Measurements from ENCODE around the gene SLX4IP.

The SLX4IP gene

DNA sequence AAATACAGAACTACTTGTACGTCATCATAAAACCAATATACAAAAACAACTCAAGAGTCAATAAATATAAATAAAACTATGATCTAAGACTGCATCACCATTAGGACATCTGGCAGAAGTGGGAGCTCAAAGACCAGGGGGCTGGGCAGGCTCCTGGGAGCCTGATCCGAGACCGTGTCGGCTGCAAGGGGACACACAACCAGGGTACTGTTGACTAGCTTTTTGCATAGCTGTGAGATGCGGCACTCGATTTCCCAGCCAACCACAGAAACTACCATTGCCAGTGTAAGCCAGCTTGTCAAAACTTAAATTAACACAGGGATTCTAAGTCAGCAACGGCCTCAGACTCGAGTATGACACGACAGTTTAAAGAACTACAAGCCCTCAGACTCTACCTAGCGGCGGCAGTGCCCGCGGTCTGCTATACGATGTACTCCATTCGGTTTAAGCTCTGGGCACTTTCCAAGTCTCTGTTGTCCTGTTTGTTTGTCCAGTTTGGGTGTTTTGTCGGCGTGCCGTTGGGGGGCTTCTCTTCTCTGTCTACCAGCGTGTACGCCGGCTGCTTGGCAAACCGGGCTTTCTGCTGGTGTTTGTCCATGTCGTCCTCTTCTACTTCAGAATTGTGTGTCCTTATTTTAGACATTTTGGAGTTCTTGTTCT is 204.1 kb downstream of the SLX4IP start:
- no peak for DNase-seq

DNA sequence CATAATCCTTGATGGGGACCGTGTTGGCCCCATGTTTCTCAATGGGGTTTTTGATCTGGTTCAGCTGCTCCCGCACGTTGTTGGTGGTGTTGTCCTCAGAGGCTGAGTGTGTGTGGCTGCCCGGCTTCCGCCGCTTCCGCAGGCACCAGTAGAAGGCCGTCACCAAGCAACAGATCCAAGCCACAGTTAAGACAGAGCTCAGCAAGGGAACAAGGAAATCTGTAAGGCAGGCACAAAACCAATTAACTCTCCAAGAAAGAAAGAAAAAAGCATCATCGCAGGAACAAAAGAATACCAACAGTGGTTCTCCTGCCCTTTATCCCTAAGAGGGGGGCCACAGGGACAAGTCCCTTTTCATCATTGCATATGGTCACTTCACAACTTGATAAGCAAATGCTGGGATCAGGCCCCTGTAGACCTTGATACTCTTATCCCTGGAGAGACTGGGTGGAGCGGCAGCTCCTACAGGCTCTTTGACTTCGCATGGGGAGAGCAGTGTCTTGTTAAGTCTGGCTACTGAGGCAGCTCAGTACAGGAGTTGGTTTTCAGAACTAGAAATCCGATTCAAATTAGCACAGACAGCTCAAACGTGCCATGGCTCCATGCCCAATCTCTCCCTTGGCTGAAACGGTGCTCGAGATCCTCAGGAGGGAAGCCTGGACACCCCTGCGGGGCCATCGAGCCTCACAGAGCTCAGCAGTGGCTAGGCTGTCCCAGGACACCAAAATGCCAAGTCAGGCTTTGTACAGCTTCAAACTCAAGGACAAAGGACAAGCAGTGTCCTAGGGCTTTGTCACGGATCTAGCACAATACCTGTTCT is 204.8 kb downstream of the SLX4IP start:
- DNase-seq = no peak

DNA sequence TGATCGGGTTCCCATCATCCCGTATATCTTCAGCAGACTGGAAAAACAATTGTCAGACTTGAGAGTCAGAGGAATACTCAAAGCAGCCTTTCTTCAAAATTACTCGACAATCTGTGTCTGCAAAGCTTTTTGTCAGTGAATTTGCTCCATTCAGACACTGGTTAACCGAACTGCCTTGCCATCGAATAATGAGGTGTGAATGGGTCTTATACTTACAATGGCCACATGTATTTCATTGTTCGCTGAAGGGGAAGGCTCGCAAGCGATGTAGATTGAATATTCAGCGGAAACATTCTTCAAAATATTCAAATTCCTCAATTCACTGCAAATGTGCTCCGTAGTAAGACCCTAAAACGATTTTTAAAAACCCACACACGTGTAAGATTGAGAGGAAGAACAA is 205.8 kb downstream of the SLX4IP start:
- DNase-seq = no peak

DNA sequence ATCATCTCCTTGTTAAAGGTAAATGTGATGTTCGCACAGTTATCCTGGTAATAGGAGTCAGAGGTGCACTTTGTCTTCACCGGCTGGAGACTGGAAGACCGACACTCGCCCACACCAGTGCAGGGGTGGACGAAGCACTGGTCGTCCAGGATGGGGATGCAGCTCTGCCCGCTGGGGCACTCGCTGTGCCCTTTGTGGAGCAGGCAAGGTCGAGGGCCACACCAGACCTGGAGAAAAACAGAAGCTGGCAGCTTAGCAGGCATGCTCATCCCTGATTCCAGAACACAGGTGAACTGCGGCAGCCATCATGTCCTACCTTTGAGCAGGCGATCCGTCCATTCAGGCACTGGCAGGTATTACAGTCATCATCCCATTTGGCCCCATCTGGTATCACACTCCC is 206.4 kb downstream of the SLX4IP start:
- no peak for DNase-seq

DNA sequence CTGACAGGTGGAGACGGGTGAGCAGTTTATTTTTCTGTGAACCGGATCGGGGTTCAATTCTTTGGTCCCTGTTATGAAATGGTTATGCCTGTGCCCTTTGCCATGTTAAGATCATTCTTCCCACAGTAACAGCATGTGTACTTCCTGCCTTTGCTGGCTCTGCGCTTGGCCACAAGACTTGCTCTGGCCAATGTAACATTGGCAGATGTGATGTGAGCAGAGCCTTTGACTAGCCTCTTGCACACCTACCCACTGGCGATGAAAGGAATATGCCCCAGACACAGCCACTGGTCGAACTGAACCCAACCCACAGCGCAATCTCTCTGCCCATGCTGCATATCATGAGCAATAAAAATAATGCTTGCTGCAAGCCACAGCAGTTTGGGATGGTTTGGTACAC is 206.8 kb downstream of the SLX4IP start:
- DNase-seq = no peak

DNA sequence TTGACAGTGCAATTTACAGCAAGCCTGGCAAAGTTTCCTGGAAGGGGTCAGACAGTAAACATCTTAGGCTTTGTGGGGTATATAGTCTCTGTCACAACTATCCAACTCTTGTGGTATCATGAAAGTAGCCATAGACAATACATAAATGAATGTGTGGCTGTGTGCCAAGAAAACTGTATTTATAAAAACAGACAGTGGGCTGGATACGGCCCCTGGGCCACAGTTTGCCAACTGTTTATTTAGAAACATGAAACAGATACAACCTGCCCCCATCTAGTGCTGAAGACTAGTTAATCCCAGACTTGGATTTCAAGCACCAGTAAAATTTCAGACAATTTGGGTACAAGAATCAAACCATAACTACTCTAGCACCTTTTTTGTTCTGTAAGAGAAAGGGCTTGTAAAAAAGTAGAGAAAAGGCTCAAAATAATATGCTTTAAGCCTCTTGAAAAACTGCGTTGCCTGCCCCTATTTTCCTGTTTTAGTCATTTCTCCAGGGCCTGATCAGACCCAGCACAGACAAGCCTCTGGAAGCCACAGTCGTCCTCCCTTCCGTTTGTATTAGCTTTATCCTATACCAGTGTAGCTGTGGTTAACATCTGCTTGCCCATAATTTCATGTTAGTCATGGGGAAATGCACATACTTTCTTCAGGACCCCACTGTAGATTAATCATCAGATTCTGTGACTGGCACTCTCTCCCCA is 207.9 kb downstream of the SLX4IP start:
- DNase-seq = no peak

DNA sequence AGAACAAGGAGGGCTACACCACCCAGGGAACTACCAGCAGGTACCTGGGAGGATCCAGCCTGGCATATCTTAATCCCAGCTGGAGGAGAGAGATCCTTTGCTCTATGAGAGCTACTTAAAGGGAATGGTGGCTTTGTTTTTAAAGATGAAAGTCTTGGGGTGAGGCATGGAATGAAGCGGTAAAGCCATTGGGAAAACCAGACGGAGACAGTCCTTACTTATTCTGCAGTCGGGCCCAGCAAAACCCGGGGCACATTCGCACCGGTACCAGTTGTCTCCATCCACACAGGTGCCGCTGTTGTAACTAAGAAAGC is 208.4 kb downstream of the SLX4IP start:
- no peak for DNase-seq

DNA sequence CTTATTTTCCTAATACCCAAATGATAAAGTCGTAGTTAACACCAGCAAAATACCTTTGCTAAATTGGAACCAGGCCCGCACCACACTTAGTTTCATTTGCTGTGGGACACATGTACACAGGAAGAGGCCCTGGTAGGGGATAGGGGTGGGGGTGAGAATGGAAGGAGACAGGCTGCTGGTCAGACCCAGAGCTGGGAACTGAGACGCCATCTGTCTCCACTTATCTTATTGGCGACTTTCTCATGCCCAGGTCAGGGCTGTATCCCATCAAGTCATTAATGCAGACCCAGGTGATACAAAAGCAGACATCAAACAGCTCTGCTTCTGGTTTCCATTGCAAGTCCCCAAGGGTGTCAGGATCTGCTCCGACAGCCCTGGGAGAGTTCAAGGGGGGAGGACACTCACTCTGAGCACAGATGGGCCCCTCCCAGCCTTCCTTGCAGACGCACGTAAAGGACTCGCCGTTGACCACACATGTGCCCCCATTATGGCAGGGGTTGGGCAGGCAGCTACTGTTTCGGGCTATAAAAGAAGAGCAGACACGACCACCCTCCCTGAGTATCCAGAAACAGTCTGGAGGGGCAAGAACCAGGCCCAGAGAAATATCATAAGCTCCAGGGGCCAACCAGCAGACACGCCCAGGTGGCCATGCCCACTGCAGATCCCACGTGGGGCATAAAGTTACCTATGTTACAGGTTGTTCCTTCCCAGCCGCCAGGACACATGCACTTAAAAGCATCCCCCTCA is 209.5 kb downstream of the SLX4IP start:
- no peak for DNase-seq

DNA sequence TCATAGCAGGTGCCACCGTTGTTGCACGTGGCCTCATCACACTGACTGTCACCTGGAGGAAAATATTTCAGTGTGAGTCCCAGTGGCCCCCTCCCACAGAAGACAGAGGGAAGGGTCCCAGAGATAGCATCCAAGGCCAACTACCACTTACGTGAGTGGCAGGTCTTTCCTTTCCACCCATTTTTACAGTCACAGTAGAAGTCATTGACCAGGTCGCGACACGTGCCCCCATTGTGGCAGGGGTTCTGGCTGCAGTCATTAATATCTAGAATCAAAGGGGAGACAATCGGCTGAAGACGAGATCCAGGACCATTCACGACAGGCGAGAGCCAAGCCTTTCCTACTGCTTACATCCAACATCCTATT is 210.1 kb downstream of the SLX4IP start:
- no peak for DNase-seq

DNA sequence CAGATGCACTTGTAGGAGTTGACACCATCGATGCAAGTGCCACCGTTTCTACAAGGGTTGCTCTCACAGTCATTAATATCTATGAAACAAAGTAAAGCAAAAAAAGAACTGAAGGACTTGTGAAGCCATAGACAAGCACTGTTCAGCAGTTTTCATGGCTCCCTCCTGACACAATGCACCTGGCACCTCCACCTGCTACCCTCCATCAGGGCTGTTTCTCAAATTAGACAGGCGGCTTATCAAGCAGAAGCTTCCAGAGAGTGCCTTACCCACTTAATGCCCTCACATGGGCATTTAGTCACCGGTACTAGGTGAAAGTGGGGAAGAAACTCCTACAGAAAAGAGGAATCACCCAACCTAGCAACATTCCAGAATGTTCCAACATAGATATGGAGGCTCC is 210.9 kb downstream of the SLX4IP start:
- DNase-seq = no peak

DNA sequence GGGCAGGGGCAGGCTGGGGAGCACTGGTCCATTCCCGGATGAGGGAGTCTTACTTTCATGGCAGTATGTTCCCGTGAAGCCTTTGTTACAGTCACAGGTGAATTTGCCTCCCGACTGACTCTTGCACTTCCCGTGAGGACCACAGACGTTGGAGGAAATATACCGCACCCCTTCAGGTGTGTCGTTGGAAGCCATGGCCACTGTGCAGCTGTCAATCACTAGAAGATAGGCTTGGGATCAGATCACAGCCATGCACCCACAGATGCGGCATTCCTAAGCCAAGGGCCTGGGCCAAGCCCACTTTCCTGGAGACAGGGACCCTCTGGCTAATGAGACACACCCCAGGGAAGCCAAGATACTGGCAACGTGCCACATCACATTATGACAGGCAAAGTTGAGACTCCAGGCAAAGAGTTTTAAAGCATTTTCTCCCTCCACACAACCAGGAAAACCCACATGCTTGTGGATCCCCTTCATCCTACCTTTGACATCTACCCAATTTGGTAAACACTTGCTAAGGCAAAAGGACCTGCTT is 211.8 kb downstream of the SLX4IP start:
- DNase-seq = no peak

DNA sequence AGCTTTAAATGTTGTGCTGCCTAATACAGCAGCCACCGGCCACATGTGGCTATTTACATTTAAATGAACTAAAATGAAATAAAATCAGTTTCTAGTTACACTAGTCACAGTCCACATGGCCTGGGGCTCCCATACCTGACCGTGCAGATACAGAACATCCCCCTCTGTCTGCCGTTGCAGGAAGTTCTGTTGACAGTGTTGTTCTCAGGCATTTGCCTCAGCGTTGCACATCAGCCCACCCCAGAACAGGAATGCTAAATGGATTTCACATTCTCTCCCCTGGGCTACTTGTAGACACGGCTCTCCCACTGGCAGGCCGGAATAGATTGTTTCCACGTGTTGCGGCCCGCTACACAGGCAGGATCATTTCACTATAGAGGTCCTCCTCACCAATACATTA is 212.4 kb downstream of the SLX4IP start:
- no peak for DNase-seq

DNA sequence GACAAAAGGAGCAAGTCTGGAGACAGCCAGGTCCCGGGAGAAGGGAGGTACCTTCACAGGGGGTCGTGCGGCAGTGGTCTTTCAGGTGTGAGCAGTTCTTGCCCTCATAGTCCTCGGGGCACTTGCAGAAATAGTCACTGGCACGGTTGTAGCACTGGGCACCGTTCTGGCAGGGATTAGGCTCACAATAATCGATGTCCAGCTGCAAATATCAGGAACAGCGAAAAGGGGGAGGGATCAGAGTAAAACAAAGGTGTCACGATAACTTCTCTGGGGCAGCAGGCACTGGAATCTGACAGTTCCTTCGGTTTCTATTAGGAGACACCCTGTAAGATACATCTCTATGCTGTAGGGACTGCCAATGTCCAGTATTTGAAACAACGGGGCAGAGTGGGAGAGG is 212.8 kb downstream of the SLX4IP start:
- DNase-seq = no peak

DNA sequence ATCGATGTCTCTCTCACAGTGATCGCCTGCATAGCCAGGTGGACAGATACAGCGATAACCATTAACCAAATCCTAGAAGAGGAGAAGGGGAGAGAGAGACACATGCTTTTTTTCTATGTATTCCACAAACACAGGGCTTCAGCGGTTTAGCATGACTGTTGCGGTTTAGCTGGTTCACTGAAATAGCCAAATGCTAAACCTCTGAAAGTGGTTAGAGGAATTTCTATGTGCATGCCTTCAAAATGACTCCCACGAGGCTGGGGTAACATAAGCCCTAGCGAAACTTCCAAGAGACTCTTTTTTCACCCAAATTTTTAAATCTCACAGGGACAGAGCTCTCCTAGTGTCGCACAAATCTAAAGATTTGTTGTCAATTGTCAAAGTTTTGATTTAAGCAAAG is 213.5 kb downstream of the SLX4IP start:
- no peak for DNase-seq

DNA sequence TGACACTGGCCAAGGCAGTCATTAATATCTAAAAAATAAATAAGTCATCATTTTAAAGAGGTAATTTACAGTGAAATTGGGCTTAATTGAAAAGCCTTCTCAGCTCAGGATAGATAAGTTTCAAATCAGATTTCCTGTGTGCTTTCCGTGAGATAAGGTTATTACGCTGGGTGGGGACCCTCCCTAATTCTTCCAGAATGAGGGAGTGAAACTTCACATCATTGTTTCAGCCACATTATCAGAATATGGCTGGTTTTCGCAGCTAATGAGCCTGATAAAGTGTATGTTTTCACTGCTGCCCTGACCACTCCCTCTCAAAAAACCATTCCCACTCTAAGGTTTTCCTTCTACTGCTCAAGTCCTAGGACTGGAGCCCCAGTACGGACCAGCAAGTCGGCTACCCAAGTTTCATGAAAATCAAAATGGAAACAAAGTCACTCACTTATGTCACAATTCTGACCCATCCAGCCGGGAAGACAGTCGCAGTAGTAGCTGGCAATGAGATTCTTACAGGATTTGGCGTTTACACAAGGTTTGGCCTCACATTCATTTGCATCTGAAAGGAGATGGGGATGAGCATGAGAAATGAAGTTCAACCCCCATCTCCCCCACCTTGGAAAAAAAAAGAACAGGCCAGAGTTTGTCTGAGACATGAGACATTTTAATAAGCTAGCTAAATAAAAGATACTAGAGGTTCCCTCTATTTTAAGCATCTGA is 214.1 kb downstream of the SLX4IP start:
- DNase-seq = no peak

DNA sequence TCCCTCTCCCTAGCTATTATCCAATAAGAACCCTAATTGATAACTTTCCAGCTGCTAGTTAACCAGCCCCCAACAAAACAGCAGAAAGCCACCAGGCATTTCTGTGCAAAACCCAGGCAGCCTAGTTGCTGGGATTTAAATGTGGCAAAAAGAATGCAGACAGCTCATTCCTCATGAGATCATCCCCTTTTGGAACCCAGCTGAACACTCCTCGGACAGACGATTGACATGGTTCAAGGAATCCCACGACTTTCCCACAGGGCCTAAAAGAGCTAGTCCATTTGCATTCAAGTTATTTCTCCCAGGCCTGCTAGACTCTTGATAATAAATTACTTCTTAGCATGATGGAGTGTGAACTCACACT is 214.7 kb downstream of the SLX4IP start:
- no peak for DNase-seq

DNA sequence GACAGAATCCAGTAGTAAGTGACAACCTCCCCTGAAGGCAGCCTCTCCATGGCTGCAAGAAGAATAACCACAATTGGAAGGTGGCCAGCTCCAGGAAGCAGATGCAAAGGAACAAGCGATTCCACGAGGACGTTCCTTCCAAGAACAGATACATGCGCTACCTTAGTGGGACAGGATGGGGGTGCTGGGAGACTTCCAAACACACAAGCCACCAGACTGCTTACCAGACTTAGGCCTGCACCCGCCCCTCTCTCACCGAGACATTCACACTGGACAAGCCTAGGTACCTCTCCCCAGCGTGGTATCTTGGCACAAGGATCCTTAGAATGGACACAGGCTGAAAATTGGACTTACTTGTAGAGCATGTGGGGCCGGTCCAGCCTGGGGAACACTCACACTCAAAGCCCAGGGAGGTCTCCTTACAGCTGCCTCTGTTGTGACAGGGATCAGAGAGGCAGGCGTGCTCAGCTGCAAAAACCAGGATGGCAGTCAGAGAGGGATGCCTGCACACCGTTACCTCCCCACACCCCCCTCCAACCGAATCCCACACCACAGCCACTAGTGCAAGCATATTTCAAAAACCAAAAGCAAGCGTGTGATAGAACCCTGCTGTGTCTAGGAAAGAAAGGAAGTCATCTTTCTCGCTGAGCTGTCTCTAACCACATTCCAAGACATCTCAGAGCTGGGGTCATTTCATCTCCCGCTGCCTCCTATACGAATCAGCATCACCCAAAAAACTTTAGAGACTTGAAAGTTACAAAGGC is 216.3 kb downstream of the SLX4IP start:
- no peak for DNase-seq

DNA sequence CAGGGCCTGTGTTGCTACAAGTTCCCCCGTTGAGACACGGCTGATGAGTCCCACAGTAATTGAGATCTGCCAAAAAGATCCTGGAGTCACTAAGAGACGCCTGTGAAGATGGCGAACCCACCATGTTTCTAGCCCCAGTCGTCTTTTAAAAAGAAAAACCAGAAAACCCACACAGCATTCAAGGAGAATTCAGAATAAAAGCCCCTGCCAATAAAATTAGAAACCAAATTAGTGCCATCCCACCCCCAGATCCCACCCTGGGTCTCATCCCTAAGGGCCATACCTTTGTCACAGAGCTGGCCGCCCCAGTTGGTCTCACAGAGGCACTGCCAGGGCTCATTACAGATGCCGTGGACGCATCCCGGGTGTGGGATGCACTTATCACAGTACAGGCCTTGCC is 217.1 kb downstream of the SLX4IP start:
- no peak for DNase-seq

DNA sequence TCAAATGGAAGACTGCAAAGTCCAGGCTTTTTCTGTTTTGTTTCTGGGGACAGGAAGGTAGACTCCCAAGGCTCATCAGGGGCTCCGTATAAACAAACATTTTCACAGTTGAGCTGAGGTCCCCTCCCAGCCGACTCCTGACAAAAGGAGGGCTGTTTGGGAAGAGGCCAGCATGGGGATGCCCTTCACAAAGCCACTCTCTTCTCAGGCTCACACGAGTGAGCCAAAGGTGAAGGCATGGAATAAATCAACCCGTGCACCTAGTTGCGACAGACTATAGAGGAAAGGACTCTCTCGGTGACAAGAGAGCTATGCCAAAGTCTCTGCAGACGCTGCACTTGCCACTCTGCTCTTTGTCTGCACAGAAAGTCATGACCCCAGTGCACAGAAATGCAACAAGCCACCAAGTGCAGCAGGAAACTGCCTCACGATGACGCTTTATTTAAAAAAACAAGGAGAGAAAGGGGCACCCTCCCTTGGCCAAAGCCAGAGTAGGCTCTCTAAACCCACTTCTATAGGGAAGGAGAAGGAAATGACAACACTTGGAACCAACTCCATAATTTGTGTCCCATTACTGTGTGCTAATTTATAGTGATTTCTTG is 217.7 kb downstream of the SLX4IP start:
- DNase-seq = no peak

DNA sequence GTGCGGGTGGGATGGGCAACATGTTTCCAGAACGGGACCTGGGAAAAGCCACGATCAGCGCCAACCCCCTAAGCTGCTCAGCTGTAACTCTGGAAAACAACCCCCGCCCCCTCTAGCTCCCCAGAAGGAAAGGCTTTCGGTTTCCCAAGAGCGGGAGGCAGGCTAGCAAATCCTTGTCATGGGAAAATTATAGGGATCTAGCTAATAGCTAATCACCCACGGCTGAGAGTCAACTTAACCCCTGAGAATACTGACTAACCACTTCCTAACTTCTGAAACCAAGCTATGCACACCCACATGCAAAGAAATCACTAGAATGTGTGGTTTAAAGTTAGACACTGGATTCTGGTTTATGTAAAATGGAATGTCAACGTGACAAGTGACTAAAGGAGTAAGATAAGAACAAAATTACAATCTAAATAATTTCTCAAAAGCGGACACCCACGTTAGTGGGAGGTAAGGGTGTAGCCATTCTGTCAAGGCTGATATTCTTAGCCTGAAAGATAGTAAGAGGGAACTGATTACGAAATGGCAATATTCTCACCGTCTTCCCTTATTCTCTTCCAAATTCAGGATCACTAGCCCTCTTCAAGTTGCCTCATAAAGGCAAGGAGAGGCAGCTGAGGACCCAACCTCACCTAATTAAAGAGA is 218.6 kb downstream of the SLX4IP start:
- no peak for DNase-seq

DNA sequence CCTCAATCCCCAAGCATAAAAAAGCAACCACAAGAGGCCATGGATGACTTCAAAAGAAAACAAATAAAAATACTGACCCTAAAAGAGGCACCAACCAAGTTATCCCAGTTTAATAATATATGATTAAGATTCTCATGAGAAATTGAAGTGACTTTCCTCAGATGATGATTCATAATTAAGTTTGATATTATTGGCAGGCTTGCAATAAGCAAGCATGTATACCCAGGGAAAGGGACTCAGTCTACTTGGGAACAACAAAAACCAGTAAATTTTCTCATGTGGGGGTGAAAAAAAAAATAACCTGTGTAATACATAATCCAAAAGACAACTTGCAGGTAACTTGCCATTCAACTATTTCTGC is 219.1 kb downstream of the SLX4IP start:
- no peak for DNase-seq

Data from activated T-cell treated with anti-CD3 and anti-CD28 coated beads, Interleukin-2, amount 50 U/mL, for 48 hours (primary cell).